Kidney glomerular epithelial cell (primary cell): ENCODE measurements around the gene SNAPIN.
"Not testable (repeated sequence)": the region's sequence is repeated elsewhere in the genome, so short reads cannot be mapped to it uniquely, and the experiment has no call there.

Experiments used
- DNase-seq: peaks from one replicate; lab custom pipeline; 2025; lab: John Stamatoyannopoulos, UW

SNAPIN gene

DNA sequence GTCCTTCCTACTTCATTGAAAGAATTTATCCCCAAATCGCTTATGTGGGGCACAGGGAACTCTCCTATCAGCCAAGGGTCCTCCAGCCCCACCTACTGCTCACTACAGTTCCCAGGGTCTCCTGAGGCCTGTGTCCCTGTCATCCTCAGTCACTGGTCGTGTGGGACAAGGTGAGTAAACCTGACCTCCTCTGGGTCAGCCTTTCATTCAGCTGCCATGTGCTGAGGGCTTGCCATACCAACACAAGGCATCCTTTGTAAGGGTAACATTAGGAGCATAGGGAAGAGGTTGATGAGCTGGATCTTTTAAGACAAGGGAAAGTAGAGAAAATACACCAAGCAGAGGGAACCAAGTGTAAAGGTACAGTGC, 11.2 kb upstream of the SNAPIN start:
- no peak for DNase-seq

DNA sequence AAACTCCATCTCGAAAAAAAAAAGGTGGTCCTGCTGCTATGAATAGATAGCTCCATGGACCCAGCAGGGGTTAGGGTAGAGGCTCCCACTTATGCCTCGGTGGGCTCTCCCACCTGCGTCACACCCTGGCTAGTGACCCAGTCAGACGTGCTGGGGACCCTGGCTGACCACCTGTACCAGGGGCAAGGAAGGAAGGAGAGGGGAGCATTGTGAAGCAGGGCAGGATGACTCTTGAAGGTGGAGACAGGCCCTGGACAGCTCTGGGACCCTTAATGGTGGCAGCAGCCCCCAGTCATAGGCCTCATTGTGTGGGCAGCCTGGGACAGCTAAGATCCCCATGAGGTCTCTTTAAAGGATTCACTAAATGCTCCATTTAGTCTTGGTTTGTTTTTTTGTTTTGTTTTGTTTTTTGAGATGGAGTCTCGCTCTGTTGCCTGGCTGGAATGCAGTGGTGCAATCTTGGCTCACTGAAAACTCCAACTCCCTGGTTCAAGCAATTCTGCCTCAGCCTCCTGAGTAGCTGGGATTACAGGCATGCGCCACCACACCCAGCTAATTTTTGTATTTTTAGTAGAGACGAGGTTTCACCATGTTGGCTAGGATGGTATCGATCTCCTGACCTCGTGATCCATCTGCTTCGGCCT, 10.4 kb upstream of the SNAPIN start:
- DNase-seq = peak; percentile 58

DNA sequence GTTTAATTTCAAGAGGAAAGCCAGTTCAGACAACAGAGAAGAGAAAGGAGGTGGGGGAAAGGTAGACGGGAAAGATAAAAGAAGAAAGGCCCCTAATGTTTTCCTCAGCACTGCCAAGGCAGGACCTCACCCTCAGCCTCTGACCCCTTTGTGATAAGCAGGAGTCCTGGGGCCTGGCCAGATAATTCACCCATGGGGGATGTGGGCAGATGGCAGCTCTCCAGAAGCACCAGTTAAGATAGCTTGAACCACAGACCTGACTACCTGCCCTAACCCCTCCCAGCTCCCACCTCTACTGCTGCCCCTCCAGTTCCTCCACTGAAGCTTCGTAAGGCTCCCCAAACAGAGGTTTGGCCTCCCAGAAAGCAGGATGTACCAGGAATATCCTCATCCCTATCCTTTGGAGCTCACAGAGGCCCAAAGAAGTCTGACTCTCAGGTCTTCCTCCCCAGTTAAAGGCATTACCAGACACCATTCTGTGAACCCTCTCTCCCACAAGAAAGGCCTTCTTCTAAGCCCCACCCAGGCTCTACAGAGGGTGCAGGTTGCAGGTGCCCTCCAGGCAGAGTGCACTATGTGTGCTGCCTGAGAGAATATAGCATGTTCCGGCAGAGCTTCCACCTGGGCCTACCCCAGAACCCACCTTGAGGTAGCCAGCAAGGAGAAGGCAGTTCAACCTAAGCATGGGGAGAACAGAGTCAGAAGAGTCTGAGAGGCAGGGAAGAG, 9.2 kb upstream of the SNAPIN start:
- DNase-seq = no peak

DNA sequence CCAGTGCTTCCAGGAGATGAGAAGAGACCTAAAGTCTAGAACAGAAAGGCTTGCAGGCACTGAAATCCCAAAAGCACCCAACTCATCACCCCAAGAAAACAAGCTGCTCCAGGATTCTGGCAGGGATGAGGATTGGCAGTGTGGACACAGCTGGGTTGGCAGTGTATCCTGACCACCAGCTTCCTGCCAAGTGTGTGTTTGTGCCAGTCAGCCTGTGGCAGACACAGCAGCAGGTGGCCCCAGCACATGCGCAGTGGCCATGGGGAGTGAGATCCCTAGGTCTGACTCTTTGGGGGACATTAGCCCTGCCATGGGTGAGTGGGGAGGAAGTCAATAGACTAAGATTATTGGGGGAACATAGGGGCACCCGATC, 8.7 kb upstream of the SNAPIN start:
- DNase-seq = no peak

DNA sequence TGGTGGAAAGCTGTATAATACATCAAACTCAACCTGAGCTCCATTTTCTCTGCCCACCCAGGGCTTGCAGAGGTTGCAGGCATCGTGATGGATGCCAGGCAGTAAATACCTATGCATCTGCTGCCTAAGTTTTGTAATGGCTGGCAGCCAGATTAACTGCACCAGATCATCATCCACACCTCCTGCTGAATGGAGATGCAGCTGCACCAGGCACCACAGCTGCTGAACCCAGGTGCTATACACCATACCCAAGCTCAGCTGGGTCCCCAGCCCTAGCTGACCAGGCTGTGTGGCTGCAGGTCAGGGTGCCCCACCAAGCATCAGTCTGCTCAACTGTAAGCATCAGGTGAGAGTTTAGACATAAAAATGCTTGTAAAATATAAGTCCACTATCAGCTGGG, 6.7 kb upstream of the SNAPIN start:
- DNase-seq = no peak

DNA sequence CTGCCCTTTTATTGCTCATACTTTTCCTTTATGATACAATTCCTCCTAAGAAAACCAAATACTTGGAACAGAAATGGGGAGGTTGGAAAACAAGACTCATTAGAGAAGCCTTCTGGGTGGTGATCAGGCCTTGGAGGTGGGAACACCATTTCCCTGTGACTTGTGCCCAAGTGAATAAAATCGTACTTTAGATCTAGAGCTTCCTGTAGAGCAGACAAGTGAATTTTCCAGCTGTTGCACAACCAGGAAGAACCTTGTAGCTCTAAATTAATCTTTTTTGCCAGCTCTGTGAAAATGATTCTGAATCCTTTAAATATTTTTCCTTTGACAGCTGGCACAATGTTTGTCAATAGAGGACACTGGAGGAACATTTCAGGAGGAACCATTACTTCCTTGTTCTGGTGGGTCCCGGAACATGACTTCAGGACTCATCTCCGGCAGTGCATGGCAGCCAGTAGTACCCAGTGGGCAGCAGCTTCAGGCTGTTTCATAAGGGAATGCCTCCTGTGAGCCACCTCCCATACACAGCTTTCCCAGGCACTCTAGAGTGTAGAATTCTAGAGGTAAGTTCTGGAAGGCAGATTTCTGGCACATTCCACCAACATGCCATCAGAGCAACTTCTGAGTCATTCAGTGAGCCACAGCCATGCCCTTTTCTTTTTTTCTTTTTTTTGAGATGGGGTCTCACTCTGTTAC, 5.5 kb upstream of the SNAPIN start:
- DNase-seq = peak; percentile 53

DNA sequence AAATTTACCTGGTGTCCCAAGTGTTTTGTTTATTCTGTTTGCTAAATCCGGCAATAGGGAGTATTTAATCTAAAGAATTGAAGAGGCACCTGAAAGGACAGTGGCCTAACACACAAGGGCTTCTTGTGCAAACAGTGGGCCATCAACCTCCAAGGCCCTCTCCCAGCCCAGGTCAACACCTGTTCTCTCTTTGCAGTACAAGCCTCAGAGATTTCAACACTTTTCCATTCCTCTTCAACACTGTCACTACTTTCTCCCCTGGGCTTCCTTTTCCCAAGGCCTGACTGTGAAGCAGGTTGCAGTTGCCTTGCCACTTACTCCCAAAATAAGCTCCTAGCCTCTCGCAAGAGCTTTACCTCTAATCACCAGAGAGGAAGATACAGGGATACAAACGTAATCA, 3.2 kb upstream of the SNAPIN start:
- no peak for DNase-seq

DNA sequence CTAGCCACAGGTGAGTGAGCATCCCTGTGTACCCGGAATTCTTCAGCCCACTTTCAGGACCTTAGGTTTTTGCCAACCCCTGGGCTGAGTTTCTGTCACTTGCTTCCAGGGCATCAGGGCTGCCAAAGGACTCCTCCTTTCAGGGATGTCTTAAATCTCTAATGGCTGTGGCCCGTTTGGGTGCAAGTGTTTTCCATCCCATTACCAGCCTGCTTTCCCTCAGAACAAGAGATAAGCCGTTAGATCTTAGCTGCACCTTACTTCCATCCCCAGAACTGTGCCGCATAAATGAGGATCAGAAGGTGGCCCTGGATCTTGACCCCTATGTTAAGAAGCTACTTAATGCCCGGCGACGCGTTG, 652 bp downstream of the SNAPIN start:
- no peak for DNase-seq

DNA sequence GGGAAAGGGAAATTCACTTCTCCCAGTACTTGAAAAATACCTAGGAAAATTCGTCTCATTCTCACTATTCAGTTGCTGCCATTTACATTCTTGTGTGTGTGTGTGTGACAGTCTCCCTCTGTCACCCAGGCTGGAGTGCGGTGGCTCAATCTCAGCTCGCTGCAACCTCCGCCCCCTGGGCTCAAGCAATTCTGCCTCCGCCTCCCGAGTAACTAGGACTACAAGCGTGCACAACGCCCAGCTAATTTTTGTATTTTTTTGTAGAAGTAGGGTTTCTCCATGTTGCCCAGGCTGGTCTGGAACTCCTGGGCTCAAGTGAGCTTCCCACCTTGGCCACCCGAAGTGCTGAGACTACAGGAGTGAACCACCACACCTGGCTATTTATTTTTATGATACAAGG, 1.2 kb downstream of the SNAPIN start:
- DNase-seq = no peak

DNA sequence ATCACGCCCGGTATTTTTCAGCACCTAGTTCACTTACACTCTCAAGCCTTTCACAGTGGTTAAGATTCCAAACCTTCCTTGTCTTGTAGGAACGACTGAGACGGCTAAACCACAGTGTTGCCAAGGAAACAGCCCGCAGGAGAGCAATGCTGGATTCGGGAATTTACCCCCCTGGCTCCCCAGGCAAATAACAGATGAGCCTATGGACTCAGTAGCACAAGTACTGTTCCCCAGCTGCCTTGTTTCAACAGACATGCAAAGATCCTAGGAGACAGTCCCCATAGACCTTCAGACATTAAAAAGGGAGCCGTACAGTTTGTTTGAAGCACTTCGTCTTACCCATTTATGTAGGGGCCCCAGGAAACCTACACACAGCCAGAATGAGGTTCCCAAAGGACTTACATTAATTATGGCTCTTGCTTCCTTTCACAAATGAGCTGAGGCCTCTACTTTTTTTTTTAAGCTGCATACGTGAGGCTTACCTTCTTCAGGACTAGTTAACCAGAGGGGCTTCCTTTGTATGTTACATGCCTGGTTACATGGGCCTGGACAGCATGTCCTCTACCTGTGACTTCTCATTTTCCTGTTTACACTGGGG, 2.7 kb downstream of the SNAPIN start:
- DNase-seq = no peak

DNA sequence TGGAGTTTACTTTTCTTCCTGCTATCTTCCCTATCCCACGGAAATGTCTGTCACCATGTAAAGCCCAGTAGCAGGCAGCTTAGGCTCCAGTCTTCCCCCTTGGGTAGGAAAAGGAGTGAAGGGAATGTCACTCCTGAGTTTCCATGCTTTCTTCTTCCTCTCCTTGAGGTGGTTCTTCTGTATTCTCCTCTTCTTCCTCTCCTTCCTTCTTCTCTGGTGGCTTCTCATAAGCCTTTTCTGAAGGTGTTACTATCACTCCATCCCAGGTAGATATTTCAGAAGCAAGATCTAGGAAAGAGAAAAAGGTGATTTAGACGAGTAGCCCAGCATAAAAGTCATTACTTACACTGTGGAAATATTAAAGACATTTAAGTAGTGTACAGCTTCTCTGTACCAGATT, 3.8 kb downstream of the SNAPIN start:
- DNase-seq = no peak

DNA sequence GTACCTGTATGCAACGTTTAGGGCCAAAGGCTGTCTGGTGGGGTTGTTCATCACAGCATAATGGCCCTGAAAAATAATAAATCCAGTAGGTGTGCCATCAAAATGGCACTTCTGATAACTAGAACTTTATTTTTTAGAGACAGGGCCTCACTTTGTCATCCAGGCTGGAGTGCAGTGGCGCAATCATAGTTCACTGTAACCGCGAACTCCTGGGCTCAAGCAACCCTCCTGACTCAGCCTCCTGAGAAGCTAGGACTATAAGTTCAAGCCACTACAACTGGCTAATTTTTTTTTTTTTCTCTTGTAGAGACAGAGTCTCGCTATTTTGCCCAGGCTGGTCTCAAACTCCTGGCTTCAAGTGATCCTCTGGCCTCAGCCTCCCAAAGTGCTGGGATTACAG, 4.7 kb downstream of the SNAPIN start:
- DNase-seq = no peak

DNA sequence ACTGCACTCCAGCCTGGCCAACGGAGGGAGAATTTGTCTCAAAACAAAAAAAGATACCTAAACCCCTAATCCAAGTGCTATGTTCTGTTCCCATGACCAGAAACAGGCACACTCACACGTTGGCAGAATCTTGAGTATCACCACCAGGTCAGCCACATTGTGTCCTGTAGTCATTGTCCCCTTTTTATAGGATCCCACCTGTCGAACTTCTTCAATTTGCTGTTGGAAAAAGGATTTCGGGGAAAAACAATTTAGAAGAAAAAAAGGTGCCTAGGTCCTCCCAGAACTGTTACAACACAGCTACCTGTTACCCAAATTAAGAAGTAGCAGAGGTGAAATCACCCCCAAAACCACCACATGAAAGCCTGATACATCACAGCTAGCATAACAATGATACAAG, 8.9 kb downstream of the SNAPIN start:
- no peak for DNase-seq

DNA sequence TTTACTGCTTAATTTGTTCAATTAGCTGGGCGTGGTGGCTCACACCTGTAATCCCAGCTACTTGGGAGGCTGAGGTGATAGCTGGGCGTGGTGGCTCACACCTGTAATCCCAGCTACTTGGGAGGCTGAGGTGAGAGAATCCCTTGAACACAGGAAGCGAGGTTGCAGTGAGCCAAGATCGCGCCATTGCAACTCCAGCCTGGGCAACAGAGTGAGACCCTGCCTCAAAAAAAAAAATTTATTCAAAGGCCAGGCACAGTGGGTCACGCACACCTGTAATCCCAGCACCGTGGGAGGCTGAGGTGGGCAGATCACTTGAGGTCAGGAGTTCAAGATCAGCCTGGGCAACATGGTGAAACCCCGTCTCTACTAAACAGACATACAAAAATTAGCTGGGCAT, 10.2 kb downstream of the SNAPIN start:
- not testable (repeated sequence) for DNase-seq

DNA sequence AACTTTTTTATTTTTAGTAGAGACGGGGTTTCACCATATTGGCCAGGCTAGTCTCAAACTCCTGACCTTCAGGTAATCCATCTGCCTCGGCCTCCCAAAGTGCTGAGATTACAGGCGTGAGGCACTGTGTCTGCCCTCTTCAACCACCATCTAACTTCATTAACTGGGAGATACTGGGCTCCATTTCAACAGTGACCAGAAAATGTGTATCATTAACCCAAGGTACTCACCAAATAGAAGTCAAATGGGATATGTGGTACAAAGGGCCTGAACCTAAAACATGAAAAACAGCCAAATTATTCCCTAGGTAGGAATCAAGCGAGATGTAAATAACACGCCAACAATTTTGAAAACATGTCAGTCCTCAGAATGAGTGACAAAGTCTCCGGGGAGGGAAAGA, 11.1 kb downstream of the SNAPIN start:
- DNase-seq = no peak

DNA sequence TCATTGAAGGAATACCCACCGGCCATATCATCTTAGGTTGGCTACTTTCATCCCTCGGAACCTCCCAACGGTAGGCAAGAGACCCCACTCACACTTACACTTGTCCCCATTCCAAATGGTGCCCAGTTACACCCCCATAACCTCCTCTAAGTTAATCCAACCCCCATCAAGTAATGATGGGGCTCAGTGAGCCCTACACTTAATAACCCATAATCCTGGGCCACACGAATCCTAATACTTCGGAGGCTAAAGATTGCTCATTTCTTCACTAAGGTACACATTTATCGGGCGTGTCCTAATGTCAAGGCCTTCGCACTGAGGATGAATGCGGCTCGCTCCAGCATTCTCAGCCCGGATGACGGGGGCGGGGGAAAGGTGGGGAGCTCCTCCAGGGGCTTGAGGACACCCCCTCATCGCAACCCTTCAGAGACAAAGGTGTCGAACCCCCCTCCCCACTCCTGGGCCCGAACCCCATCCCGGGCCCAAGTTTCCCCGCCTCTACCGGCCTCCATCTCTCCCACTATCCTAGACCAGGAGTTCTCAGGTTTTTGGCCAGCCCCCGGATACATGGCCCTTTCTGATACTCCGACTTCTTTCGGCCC, 11.9 kb downstream of the SNAPIN start:
- DNase-seq = no peak

DNA sequence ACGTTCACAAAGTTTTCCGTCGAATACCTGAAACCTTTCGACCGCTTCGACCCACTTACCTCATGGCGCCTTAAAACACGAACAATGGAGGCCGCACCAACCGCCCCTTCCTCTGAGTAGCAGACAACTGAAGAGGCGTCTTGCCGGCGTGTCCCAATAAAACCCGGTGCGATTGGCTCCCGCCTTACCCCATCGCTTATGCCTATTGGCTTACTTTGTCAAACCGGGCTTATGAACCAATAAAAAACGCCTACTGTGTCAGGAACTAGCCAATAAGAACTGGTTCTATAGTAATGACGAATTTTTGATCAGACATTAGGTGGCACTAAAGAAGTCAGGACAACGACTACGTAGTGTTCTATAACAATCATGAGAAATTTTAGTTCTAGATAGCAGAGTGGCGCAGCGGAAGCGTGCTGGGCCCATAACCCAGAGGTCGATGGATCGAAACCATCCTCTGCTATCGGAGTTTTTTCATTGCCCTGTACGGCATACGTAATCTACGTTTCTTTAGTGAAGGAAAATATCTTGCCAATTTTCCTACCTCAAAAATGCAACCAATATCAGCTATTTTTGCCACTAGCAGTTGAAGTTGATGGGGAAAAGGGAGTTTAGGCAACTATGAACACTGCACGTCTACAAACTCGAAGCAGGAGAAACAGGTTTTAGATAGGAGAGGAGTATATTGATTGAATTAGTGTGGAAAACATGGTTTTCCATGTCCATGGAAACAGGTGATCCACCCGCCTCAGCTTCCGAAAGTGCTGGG, 12.5 kb downstream of the SNAPIN start, which contains the start of gene ILF2:
ILF2 (minus strand) TSS at position 135 of the 769 bp plus-strand sequence; CDS start at position 64, 71 bp downstream.
- DNase-seq = peak; percentile 98

DNA sequence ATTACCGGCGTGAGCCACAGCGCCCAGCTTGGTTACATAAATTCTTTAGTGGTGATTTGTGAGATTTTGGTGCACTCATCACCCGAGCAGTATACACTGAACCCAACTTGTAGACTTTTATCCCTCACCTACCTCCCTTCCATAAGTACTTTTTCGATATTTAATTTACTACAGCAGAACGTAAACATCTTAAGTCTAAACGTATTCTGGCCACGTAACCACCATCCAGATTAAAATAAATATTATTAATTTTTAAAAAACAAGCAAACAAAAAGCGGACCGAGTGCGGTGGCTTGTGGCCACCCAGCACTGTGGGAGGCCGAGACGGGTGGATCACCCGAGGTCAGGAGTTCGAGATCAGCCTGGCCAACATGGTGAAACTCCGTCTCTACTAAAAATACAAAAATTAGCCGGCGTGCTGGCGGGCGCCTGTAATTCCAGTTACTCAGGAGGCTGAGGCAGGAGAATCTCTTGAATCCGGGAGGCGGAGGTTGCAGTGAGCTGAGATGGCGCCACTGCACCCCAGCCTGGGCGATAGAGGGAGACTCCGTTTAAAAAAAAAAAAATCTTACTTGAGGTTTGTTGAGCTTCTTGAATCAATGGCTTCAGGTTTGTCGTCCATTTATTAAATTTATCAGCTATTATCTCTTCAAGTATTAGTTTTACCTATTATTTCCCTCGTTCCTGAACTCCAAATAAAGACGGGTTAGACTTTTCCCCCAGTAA, 13.3 kb downstream of the SNAPIN start:
- peak; percentile 84 for DNase-seq

DNA sequence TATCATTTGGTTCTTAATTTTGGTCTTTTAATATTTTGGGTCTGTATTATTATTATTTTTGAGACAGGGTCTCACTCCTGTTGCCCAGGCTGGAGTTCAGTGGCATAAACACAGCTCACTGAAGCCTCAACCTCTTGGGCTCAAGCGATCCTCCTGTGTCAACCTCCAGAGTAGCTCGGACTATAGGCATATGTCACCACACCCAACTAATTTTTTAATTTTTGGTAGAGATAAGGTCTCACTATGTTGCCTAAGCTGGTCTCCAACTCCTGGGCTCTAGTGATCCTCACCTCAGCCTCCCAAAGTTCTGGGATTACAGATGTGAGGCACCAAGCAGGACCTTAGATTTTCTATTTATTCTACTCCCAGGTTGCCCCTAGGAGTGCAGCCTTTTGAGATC, 15.0 kb downstream of the SNAPIN start:
- no peak for DNase-seq

DNA sequence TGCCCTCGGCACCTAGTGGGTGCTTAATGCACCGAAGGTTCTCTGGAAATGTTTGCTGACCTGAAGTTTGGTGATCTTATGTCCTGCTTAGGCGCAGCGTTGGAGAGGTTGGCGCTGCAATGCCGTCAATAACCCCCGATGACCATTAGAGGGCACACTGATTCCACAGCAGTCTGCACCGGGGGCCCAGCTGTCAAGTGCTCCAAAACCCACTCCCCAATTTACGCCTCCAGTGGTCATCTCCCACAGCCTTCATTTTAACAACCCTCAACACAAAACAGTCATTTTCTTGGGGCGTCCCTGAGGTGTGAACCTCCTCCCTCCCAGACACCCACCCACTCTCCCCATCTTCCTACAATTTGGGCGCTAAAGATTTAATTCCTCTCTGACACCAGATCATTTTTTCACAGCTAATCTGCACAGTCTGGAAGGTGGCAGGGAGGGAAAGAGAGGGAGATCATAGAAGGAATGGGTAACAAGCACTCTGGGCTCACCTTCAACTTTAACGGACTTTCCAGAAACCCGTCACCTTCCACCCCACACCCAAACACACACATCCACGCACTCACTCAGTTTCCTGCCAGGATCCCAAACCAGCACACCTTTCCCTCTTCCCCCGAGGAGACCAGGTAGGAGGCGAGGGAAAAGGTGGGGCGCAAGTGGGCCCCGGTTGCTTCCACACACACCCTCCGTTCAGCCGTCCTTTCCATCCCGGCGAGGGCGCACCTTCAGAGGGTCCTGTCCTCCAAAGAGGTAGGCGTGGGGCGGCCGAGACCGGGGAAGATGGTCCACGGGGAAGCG, 19.4 kb downstream of the SNAPIN start:
- DNase-seq = peak; percentile 33
